ENCODE results near the gene EHBP1. TPM values are rescaled to one million over a fixed set of nuclear protein-coding genes. Genes with fewer than 3 reads are reported as not detected.

Gene EHBP1
- total and polyA plus RNA-seq, 5 donors from 2014 or later = 8.5 to 25.6 (median 10.0) TPM

DNA sequence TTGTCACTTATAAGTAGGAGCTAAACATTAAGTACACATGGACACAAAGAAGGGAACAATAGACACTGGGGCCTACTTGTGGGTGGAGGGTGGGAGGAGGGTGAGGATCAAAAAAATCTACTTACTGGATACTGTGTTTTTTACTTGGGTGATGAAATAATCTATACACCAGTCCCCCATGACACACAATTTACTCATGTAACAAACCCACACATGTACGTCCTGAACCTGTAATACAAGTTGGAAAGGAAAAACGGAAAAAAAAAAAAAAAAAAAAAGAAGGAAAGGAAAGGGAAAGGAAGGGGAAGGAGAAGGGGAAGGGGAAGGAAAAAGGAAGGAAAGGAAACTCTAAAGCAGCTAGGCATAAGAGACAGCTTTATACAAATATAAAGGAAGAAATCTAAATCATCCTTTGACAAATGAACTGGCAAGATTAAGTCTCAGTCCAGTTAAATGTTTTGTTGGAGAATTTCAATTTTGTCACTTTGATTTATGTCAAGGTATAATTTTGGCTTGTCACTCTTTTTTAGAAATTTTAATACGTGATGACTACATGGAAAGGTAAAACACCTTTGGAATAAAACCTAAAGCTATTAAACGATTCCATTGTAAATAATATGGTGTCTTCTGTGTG is 175.8 kb downstream of the EHBP1 start:
- Mint-ChIP-seq H3K36me3 (peaks cover 36% of the 10 kb centered on the region), H3K27me3 (no peaks in the 10 kb centered on the region), H3K4me1 (no peaks in the 10 kb centered on the region), H3K4me3 (no peak overlapping the region), H3K9me3 (peaks cover 4 to 23% (median 6%) of the 10 kb centered on the region in 7 donors), H3K27ac (no peak overlapping the region)
- no peak overlapping the region for H3K4me3 ChIP-seq (ENCODE audit: low read depth, low read length)
- no peaks in the 10 kb centered on the region for H3K4me1 ChIP-seq (ENCODE audit: control insufficient read depth, insufficient read depth, low read length, poor library complexity, severe bottlenecking)
- ATAC-seq (ENCODE audit: low read depth in 2 of 2) (no peak), DNase-seq (no peak)
- peaks cover 6% of the 10 kb centered on the region for H3K36me3 ChIP-seq (ENCODE audit: control insufficient read depth, insufficient read depth, low read length)
- no peaks in the 10 kb centered on the region for H3K9me3 ChIP-seq (ENCODE audit: control insufficient read depth in 2 of 2, low read length in 2 of 2)
- no peak overlapping the region for H3K27ac ChIP-seq (ENCODE audit: insufficient read depth, low read length, poor library complexity, severe bottlenecking)
- H3K27me3 ChIP-seq (ENCODE audit: control insufficient read depth, insufficient read depth, low read length) = no peaks in the 10 kb centered on the region

DNA sequence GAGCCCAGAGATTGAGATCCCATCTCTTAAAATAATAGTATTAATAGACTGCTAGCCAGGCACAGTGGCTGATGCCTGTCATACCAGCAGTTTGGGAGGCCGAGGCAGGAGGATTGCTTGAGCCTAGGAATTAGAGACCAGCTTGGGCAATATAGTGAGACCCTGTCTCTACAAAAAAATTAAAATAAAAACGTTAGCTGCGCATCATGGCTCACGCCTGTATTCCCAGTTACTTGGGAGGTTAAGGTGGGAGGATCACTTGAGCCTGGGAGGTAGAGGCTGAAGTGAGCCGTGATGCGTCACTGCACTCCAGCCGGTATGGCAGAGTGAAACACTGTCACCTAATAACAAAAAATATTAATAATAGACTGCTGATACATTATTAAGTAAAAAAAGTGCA is 178.1 kb downstream of the EHBP1 start:
- Mint-ChIP-seq H3K27ac (no peak overlapping the region), H3K36me3 (peaks cover 17% of the 10 kb centered on the region), H3K4me1 (peaks cover 0 to 3% (median 0%) of the 10 kb centered on the region in 4 donors), H3K9me3 (peaks cover 0 to 5% (median 3%) of the 10 kb centered on the region in 7 donors), H3K27me3 (no peaks in the 10 kb centered on the region), H3K4me3 (no peak overlapping the region)
- ATAC-seq (ENCODE audit: low read depth in 2 of 2) (no peak), DNase-seq (no peak)
- Histone ChIP-seq H3K4me3 (ENCODE audit: low read depth, low read length) (no peak overlapping the region), H3K9me3 (ENCODE audit: control insufficient read depth in 2 of 2, low read length in 2 of 2) (no peaks in the 10 kb centered on the region), H3K27ac (ENCODE audit: insufficient read depth, low read length, poor library complexity, severe bottlenecking) (no peak overlapping the region), H3K36me3 (ENCODE audit: control insufficient read depth, insufficient read depth, low read length) (peaks cover 6% of the 10 kb centered on the region), H3K4me1 (ENCODE audit: control insufficient read depth, insufficient read depth, low read length, poor library complexity, severe bottlenecking) (no peaks in the 10 kb centered on the region), H3K27me3 (ENCODE audit: control insufficient read depth, insufficient read depth, low read length) (no peaks in the 10 kb centered on the region)

DNA sequence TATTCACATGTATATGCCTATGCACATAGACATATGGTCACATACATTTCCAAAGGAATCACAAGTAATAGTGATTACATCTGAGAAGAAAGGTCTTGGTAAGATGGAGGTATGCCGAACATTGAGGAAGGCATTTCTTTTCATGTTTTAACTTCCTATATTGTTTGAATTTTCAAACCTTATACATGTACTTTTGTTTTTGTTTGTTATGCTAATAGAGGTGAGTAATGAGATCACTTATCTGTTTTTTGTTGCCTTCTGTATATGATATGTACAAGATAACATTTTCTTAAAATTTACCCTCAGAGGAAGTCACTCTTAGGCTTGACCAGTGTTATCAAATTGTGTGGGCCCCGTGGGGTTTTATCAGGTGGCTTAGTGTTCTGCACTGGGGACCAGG is 178.6 kb downstream of the EHBP1 start:
- Histone ChIP-seq H3K36me3 (ENCODE audit: control insufficient read depth, insufficient read depth, low read length) (peaks cover 6% of the 10 kb centered on the region), H3K9me3 (ENCODE audit: control insufficient read depth in 2 of 2, low read length in 2 of 2) (no peaks in the 10 kb centered on the region), H3K27ac (ENCODE audit: insufficient read depth, low read length, poor library complexity, severe bottlenecking) (no peak overlapping the region), H3K27me3 (ENCODE audit: control insufficient read depth, insufficient read depth, low read length) (no peaks in the 10 kb centered on the region), H3K4me3 (ENCODE audit: low read depth, low read length) (no peak overlapping the region), H3K4me1 (ENCODE audit: control insufficient read depth, insufficient read depth, low read length, poor library complexity, severe bottlenecking) (no peaks in the 10 kb centered on the region)
- ATAC-seq (ENCODE audit: low read depth in 2 of 2) = no peak
- no peaks in the 10 kb centered on the region for H3K27me3 Mint-ChIP-seq
- H3K4me1 Mint-ChIP-seq = peaks cover 0 to 4% (median 0%) of the 10 kb centered on the region in 4 donors
- peaks cover 0 to 5% (median 3%) of the 10 kb centered on the region in 7 donors for H3K9me3 Mint-ChIP-seq
- DNase-seq = no peak
- no peak overlapping the region for H3K4me3 Mint-ChIP-seq
- peaks cover 19% of the 10 kb centered on the region for H3K36me3 Mint-ChIP-seq
- no peak overlapping the region for H3K27ac Mint-ChIP-seq

DNA sequence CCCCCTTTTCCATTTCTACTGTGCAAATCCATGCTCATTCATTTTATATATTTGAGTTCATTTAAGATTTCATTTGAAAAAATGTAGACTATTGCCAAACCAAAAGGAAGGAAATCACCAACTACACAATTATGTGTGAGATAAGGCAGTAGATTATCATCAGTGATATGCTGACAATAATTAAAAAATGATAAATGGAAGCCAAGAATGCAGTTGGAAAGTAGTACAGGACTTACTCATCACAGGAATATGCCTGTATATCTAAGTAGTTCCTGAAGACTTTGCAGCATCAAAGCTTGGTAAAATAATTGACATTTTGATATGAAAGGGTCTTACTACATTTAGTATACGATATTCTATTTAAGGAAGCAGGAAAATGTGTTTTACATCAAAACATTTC is 179.0 kb downstream of the EHBP1 start:
- Histone ChIP-seq H3K9me3 (ENCODE audit: control insufficient read depth in 2 of 2, low read length in 2 of 2) (no peaks in the 10 kb centered on the region), H3K4me3 (ENCODE audit: low read depth, low read length) (no peak overlapping the region), H3K27ac (ENCODE audit: insufficient read depth, low read length, poor library complexity, severe bottlenecking) (no peak overlapping the region), H3K27me3 (ENCODE audit: control insufficient read depth, insufficient read depth, low read length) (no peaks in the 10 kb centered on the region), H3K36me3 (ENCODE audit: control insufficient read depth, insufficient read depth, low read length) (peaks cover 6% of the 10 kb centered on the region), H3K4me1 (ENCODE audit: control insufficient read depth, insufficient read depth, low read length, poor library complexity, severe bottlenecking) (no peaks in the 10 kb centered on the region)
- Mint-ChIP-seq H3K27ac (no peak overlapping the region), H3K27me3 (no peaks in the 10 kb centered on the region), H3K4me3 (no peak overlapping the region), H3K4me1 (peaks cover 0 to 4% (median 0%) of the 10 kb centered on the region in 4 donors), H3K36me3 (peaks cover 19% of the 10 kb centered on the region), H3K9me3 (peaks cover 0 to 5% (median 3%) of the 10 kb centered on the region in 7 donors)
- no peak for DNase-seq
- no peak for ATAC-seq (ENCODE audit: low read depth in 2 of 2)

DNA sequence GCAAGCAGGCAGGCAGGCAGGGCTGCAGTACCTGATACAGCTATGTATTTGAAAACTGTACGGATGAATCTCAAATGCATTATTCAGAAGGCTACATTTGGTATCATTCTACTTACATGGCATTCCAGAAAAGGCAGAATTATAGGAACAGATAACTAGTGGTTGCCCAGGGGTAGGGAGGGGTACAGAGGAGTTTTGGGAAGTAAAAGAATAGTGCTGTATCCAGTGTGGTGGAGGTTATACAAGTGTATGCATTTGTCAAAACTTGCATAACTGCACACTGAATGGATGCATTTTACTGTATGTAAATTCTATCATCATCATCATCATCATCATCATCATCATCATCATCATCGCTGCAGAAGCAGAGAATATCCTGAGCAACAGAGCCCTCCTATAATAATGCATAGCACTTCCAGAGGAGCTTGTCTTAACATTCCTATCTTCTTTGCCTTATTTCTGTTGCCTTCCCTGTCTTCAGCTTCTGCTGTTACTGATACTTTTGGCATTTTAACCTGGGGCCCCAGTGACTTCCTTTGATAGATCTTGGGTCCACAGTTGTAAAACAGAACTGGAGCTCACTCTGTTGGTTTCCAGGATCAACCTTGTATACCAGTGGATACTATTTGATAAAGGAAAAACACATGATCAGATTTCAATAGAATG is 189.6 kb downstream of the EHBP1 start:
- no peaks in the 10 kb centered on the region for H3K9me3 Mint-ChIP-seq

DNA sequence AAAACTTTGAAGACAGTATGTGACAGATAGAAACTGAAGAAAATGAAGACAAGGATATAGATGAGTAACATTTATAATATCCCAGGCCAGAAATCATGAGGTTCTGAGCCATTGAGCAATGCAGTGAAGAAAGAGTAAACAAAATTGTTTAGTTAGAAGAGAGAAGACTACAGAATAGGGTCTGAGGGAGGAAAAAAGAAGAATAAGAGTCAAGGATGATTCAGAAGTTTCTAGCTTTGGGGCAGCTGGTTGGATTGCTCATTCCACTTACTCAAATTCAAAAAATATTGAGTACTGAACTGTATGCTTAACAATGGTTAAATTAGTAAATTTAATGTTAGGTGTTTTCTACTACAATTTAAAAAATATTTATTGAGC is 190.1 kb downstream of the EHBP1 start:
- Histone ChIP-seq H3K9me3 (ENCODE audit: control insufficient read depth in 2 of 2, low read length in 2 of 2) (no peaks in the 10 kb centered on the region), H3K27me3 (ENCODE audit: control insufficient read depth, insufficient read depth, low read length) (no peaks in the 10 kb centered on the region)
- ATAC-seq (ENCODE audit: low read depth in 2 of 2) = no peak

More for the DNA sequence above, 189.6 kb downstream of the EHBP1 start:
- H3K4me1 Mint-ChIP-seq = no peaks in the 10 kb centered on the region
- Histone ChIP-seq H3K27me3 (ENCODE audit: control insufficient read depth, insufficient read depth, low read length) (no peaks in the 10 kb centered on the region), H3K9me3 (ENCODE audit: control insufficient read depth in 2 of 2, low read length in 2 of 2) (no peaks in the 10 kb centered on the region), H3K36me3 (ENCODE audit: control insufficient read depth, insufficient read depth, low read length) (no peaks in the 10 kb centered on the region), H3K4me3 (ENCODE audit: low read depth, low read length) (no peak overlapping the region), H3K27ac (ENCODE audit: insufficient read depth, low read length, poor library complexity, severe bottlenecking) (no peak overlapping the region), H3K4me1 (ENCODE audit: control insufficient read depth, insufficient read depth, low read length, poor library complexity, severe bottlenecking) (no peaks in the 10 kb centered on the region)
- ATAC-seq (ENCODE audit: low read depth in 2 of 2) = no peak
- DNase-seq = no peak
- no peaks in the 10 kb centered on the region for H3K27me3 Mint-ChIP-seq
- H3K36me3 Mint-ChIP-seq = peaks cover 10% of the 10 kb centered on the region
- no peak overlapping the region for H3K4me3 Mint-ChIP-seq
- H3K27ac Mint-ChIP-seq = no peak overlapping the region

DNA sequence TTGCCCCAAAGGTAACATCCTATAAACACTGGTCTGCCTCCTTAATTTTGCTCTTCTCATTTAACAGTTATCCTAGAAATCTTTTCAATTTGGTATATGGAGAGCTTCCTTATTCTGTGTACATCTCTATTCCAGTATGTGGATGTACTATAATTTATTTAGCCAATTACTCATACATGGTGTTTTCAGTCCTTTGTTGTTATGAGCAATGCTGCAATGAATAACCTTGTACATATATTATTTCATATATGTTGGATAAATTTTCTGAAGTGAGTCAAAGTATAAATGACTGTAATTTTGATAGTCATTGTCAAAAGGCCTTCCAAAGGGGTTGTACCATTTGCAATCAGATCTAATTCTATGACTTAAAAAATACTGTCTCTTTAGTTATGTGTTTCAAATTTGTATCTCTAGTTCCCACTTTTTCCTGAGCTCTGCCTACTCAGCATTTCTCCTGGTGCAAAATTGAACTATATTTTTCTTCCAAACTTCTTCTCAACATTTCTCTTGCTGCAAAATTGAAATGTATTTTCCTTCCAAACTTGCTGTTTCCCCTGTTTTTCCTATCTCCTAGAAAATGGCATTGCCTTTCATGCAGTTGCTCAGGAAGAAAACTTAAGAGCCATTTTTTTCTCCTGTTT is 191.8 kb downstream of the EHBP1 start:
- Mint-ChIP-seq H3K9me3 (peaks cover 0 to 3% (median 0%) of the 10 kb centered on the region in 7 donors), H3K27me3 (no peaks in the 10 kb centered on the region), H3K4me3 (no peak overlapping the region), H3K36me3 (peaks cover 10% of the 10 kb centered on the region), H3K4me1 (no peaks in the 10 kb centered on the region), H3K27ac (no peak overlapping the region)
- no peak overlapping the region for H3K4me3 ChIP-seq (ENCODE audit: low read depth, low read length)
- H3K4me1 ChIP-seq (ENCODE audit: control insufficient read depth, insufficient read depth, low read length, poor library complexity, severe bottlenecking) = no peaks in the 10 kb centered on the region
- no peaks in the 10 kb centered on the region for H3K9me3 ChIP-seq (ENCODE audit: control insufficient read depth in 2 of 2, low read length in 2 of 2)
- no peak for ATAC-seq (ENCODE audit: low read depth in 2 of 2)
- no peak overlapping the region for H3K27ac ChIP-seq (ENCODE audit: insufficient read depth, low read length, poor library complexity, severe bottlenecking)
- no peaks in the 10 kb centered on the region for H3K27me3 ChIP-seq (ENCODE audit: control insufficient read depth, insufficient read depth, low read length)
- no peak for DNase-seq
- no peaks in the 10 kb centered on the region for H3K36me3 ChIP-seq (ENCODE audit: control insufficient read depth, insufficient read depth, low read length)

More for the DNA sequence above, 190.1 kb downstream of the EHBP1 start:
- H3K4me3 Mint-ChIP-seq = no peak overlapping the region
- H3K4me3 ChIP-seq (ENCODE audit: low read depth, low read length) = no peak overlapping the region
- H3K4me1 Mint-ChIP-seq = no peaks in the 10 kb centered on the region
- H3K36me3 Mint-ChIP-seq = peaks cover 10% of the 10 kb centered on the region
- H3K36me3 ChIP-seq (ENCODE audit: control insufficient read depth, insufficient read depth, low read length) = no peaks in the 10 kb centered on the region
- no peak overlapping the region for H3K27ac Mint-ChIP-seq
- no peaks in the 10 kb centered on the region for H3K4me1 ChIP-seq (ENCODE audit: control insufficient read depth, insufficient read depth, low read length, poor library complexity, severe bottlenecking)
- no peaks in the 10 kb centered on the region for H3K27me3 Mint-ChIP-seq
- H3K9me3 Mint-ChIP-seq = no peaks in the 10 kb centered on the region
- DNase-seq = no peak
- no peak overlapping the region for H3K27ac ChIP-seq (ENCODE audit: insufficient read depth, low read length, poor library complexity, severe bottlenecking)

Measured in CD4-positive, CD25-positive, alpha-beta regulatory T cell (primary cell).